GM12891 (cell line): ENCODE measurements around the gene C20orf141.

Source experiments
- DNase-seq: peaks from one replicate; pipeline ENCODE4 v3.0.0; 2011; ENCODE audit warnings: low spot score; ENCODE audit not compliant: insufficient read length
- FAIRE-seq: peaks from 2 replicates; lab custom pipeline; 2011; peaks lifted over from hg19 to GRCh38; lab: Jason Lieb, UNC
- PAX5 ChIP-seq: IDR thresholded peaks from 2 replicates; pipeline ENCODE4 v1.6.1; 2011; ENCODE audit warnings: low read length, moderate library complexity, mild to moderate bottlenecking; ENCODE audit not compliant: insufficient read depth, severe bottlenecking
- POLR2A ChIP-seq: IDR thresholded peaks from 2 replicates; pipeline ENCODE4 v1.6.1; 2011; ENCODE audit warnings: low read depth, low read length, control low read depth
- POLR2AphosphoS5 ChIP-seq: IDR thresholded peaks from 2 replicates; pipeline ENCODE4 v1.6.1; 2011; ENCODE audit warnings: low read depth, low read length, control low read depth
- POU2F2 ChIP-seq: IDR thresholded peaks from 2 replicates; pipeline ENCODE4 v1.6.1; 2011; ENCODE audit warnings: low read depth, mild to moderate bottlenecking, control low read depth, low read length, moderate library complexity
- SPI1 ChIP-seq: IDR thresholded peaks from 2 replicates; pipeline ENCODE4 v1.6.1; 2011; ENCODE audit warnings: low read depth, low read length, control low read depth
- TAF1 ChIP-seq: IDR thresholded peaks from 2 replicates; pipeline ENCODE4 v1.6.1; 2011; ENCODE audit warnings: low read depth, low read length, control low read depth

Gene C20orf141

GRCh38 chr20:2783908-2784566 is 30.8 kb upstream of the C20orf141 start:
- FAIRE-seq (no peak), DNase-seq (no peak)
- TF ChIP-seq POLR2AphosphoS5, result no peak
- TF ChIP-seq POLR2A, result no peak
- TF ChIP-seq SPI1, result no peak
- TF ChIP-seq POU2F2, result no peak
- TF ChIP-seq PAX5, result no peak
- TF ChIP-seq TAF1, result no peak

- FAIRE-seq (no peak), DNase-seq (no peak)
- TF ChIP-seq TAF1 (no peak), POLR2A (no peak)
Measured at GRCh38 chr20:2793471-2793870, 21.3 kb upstream of the C20orf141 start.

GRCh38 chr20:2794202-2794748 is 20.5 kb upstream of the C20orf141 start:
- DNase-seq (no peak), FAIRE-seq (no peak)
- TF ChIP-seq PAX5, result no peak
- no peak for TF ChIP-seq POU2F2
- TF ChIP-seq SPI1, result no peak
- no peak for TF ChIP-seq POLR2A
- no peak for TF ChIP-seq POLR2AphosphoS5
- no peak for TF ChIP-seq TAF1

GRCh38 chr20:2794866-2795447 is 19.8 kb upstream of the C20orf141 start:
- no peak for DNase-seq
- FAIRE-seq, result no peak
- TF ChIP-seq SPI1 (no peak), PAX5 (no peak)

GRCh38 chr20:2795451-2795850 is 19.3 kb upstream of the C20orf141 start:
- no peak for TF ChIP-seq POLR2AphosphoS5
- TF ChIP-seq SPI1, result no peak
- DNase-seq (no peak), FAIRE-seq (no peak)

- DNase-seq (no peak), FAIRE-seq (no peak)
- TF ChIP-seq POLR2A (no peak), POU2F2 (no peak), PAX5 (no peak), POLR2AphosphoS5 (no peak), SPI1 (no peak), TAF1 (no peak)
Measured at GRCh38 chr20:2796011-2796660, 18.7 kb upstream of the C20orf141 start.

GRCh38 chr20:2797136-2797983 is 17.4 kb upstream of the C20orf141 start:
- no peak for DNase-seq
- FAIRE-seq, result no peak
- TF ChIP-seq SPI1, result no peak
- no peak for TF ChIP-seq PAX5
- TF ChIP-seq TAF1, result no peak
- TF ChIP-seq POLR2AphosphoS5, result no peak
- no peak for TF ChIP-seq POU2F2
- TF ChIP-seq POLR2A, result no peak

- TF ChIP-seq TAF1, result no peak
- TF ChIP-seq PAX5, result no peak
- TF ChIP-seq POLR2A, result no peak
- TF ChIP-seq POU2F2, result no peak
- no peak for TF ChIP-seq SPI1
- TF ChIP-seq POLR2AphosphoS5, result no peak
- no peak for FAIRE-seq
- DNase-seq, result no peak
Measured at GRCh38 chr20:2798095-2798805, 16.5 kb upstream of the C20orf141 start.

GRCh38 chr20:2798814-2799213 is 16.0 kb upstream of the C20orf141 start:
- DNase-seq, result no peak
- FAIRE-seq, result no peak
- no peak for TF ChIP-seq PAX5
- no peak for TF ChIP-seq SPI1
- no peak for TF ChIP-seq POLR2A
- no peak for TF ChIP-seq POLR2AphosphoS5
- no peak for TF ChIP-seq TAF1
- TF ChIP-seq POU2F2, result no peak
